Mesenchymal stem cell (in vitro differentiated cells and primary cell): ENCODE results near the gene TSC22D2.

Source experiments
- DNase-seq: peaks from one replicate; pipeline ENCODE4 v3.0.0-alpha.2; 2013
- H2AFZ ChIP-seq: one replicate; pipeline ENCODE4 v1.6.1; 2013; ENCODE audit warnings: low read depth, mild to moderate bottlenecking, control low read depth, inconsistent platforms, low read length, moderate library complexity
- H2AK5ac ChIP-seq: 2 replicates; pipeline ENCODE4 v1.6.1; 2013; ENCODE audit warnings: low read length, moderate library complexity, mild to moderate bottlenecking, inconsistent platforms; ENCODE audit not compliant: severe bottlenecking
- H2BK120ac ChIP-seq: one replicate; pipeline ENCODE4 v1.6.1; 2013; ENCODE audit warnings: low read depth, mild to moderate bottlenecking, inconsistent platforms, low read length, moderate library complexity
- H2BK12ac ChIP-seq, 2 experiments: one replicate each; pipeline ENCODE4 v1.6.1; 2013; ENCODE audit warnings: inconsistent platforms in 2 of 2, low read length in 2 of 2, mild to moderate bottlenecking in 2 of 2, moderate library complexity in 2 of 2, control low read depth in 1 of 2
- H2BK15ac ChIP-seq: one replicate; pipeline ENCODE4 v1.6.1; 2013; ENCODE audit warnings: mild to moderate bottlenecking, low read depth, inconsistent platforms; ENCODE audit not compliant: poor library complexity, severe bottlenecking
- H2BK5ac ChIP-seq: 2 replicates; pipeline ENCODE4 v1.6.1; 2013; ENCODE audit warnings: low read depth, mild to moderate bottlenecking, low read length, control low read depth, inconsistent platforms; ENCODE audit not compliant: poor library complexity, severe bottlenecking
- H3K14ac ChIP-seq, 2 experiments: one replicate each; pipeline ENCODE4 v1.6.1; 2013; ENCODE audit warnings: inconsistent platforms in 2 of 2, low read length in 2 of 2, control low read depth in 1 of 2, mild to moderate bottlenecking in 1 of 2, moderate library complexity in 1 of 2
- H3K18ac ChIP-seq, 2 experiments: one replicate each; pipeline ENCODE4 v1.6.1; 2013; ENCODE audit warnings: inconsistent platforms in 2 of 2, low read length in 2 of 2, control low read depth in 1 of 2, low read depth in 1 of 2, mild to moderate bottlenecking in 1 of 2
- H3K23ac ChIP-seq, 2 experiments: one replicate each; pipeline ENCODE4 v1.6.1; 2013; ENCODE audit warnings: inconsistent platforms in 2 of 2, low read length in 2 of 2, mild to moderate bottlenecking in 2 of 2, moderate library complexity in 2 of 2, control low read depth in 1 of 2
- H3K27ac ChIP-seq: 2 replicates; pipeline ENCODE4 v1.5.1; 2013; ENCODE audit warnings: mild to moderate bottlenecking, moderate library complexity, low read length, control low read depth, inconsistent platforms; ENCODE audit not compliant: poor library complexity, severe bottlenecking
- H3K27me3 ChIP-seq, 2 experiments: 2 replicates each; pipeline versions ENCODE4 v1.6.1 to v1.7.0; 2013; ENCODE audit warnings: low read length in 2 of 2, mild to moderate bottlenecking in 2 of 2, moderate library complexity in 2 of 2, control low read depth in 1 of 2, inconsistent platforms in 1 of 2; ENCODE audit not compliant: control insufficient read depth in 1 of 2, insufficient read depth in 1 of 2
- H3K36me3 ChIP-seq, 2 experiments: 2 replicates each; pipeline versions ENCODE4 v1.6.1 to v1.7.0; 2013; ENCODE audit warnings: low read length in 2 of 2, control low read depth in 1 of 2, inconsistent platforms in 1 of 2, low read depth in 1 of 2, mild to moderate bottlenecking in 1 of 2; ENCODE audit not compliant: insufficient read depth in 2 of 2, control insufficient read depth in 1 of 2
- H3K4ac ChIP-seq, 2 experiments: one replicate each; pipeline ENCODE4 v1.6.1; 2013; ENCODE audit warnings: inconsistent platforms in 2 of 2, low read length in 2 of 2, mild to moderate bottlenecking in 2 of 2, moderate library complexity in 2 of 2, control low read depth in 1 of 2, low read depth in 1 of 2
- H3K4me1 ChIP-seq: 2 replicates; pipeline ENCODE4 v1.6.1; 2013; ENCODE audit warnings: low read depth, low read length, control low read depth; ENCODE audit not compliant: control insufficient read depth, insufficient read depth
- H3K4me2 ChIP-seq: 2 replicates; pipeline ENCODE4 v1.6.1; 2013; ENCODE audit warnings: low read length, mild to moderate bottlenecking, inconsistent platforms; ENCODE audit not compliant: poor library complexity, severe bottlenecking
- H3K4me3 ChIP-seq, 2 experiments: 2 replicates each; pipeline versions ENCODE4 v1.5.1 to v1.7.0; 2013; ENCODE audit warnings: low read length in 2 of 2, mild to moderate bottlenecking in 2 of 2, control low read depth in 1 of 2, low read depth in 1 of 2; ENCODE audit not compliant: insufficient read depth in 1 of 2
- H3K79me1 ChIP-seq: replicated peaks from 2 replicates; pipeline ENCODE4 v1.6.1; 2013; ENCODE audit warnings: mild to moderate bottlenecking, control low read depth, low read length, inconsistent platforms; ENCODE audit not compliant: poor library complexity, severe bottlenecking
- H3K9ac ChIP-seq: 2 replicates; pipeline ENCODE4 v1.7.0; 2013; ENCODE audit warnings: mild to moderate bottlenecking, low read length, moderate library complexity
- H3K9me3 ChIP-seq: 2 replicates; pipeline ENCODE4 v1.7.0; 2013; ENCODE audit warnings: mild to moderate bottlenecking, low read length; ENCODE audit not compliant: control insufficient read depth
- H4K8ac ChIP-seq: one replicate; pipeline ENCODE4 v1.6.1; 2013; ENCODE audit warnings: inconsistent platforms, mild to moderate bottlenecking, low read length, moderate library complexity
- H4K91ac ChIP-seq: one replicate; pipeline ENCODE4 v1.6.1; 2013; ENCODE audit warnings: mild to moderate bottlenecking, low read length, inconsistent platforms
- WGBS: methylation state at CpG from one replicate; pipeline ENCODE4 v1.1.7; 2013; ENCODE audit warnings: mixed read lengths; 5-methylcytosine and 5-hydroxymethylcytosine counted together

Gene TSC22D2

DNA sequence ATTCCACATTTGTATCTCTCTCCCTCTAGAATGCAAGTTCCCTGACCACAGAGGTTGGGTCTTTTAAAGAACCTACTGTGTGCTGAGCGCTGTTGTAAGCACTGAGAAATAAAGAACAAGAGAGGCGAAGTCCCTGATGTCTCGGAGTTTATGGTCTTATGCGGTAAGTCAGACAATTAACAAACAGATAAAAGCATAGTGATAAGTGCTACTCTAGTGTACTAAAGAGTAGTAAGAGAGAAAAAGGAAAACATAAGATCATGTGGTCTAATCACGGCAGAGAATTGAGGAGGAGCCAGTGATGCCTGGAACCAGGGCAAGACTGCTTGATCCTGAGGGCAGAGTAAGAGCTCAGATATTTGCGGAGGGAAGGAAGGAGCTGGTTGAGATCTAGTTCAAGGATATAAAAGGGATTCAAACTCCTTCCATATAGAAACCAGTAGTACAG lies 29.8 kb upstream of the TSC22D2 start:
- H2BK120ac ChIP-seq: no peak overlapping the region
- 99% methylated on average over 5 of the region's 6 CpGs for WGBS

DNA sequence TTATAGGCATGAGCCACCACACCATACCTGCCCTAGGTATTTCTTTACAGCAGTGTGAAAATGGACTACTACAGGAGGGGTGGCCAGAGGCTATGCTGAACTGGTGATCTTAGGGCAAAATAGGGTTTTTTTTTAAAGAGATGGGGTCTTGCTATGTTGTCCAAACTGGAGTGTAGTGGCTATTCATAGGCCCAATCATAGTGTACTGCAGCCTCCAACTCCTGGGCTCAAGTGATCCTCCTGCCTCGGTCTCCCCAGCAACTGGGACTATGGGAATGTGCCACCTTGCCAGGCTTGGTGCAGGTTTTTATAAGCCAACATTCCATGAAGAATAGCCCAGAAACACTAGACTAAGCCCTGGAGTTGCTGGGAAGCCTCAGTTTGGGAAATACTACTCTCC lies 28.6 kb upstream of the TSC22D2 start:
- H3K79me1 ChIP-seq: peaks cover 5% of the 10 kb centered on the region
- H3K4ac ChIP-seq: no peak overlapping the region
- no peak overlapping the region for H3K4me3 ChIP-seq
- H3K9me3 ChIP-seq: no peaks in the 10 kb centered on the region
- H3K36me3 ChIP-seq: no peaks in the 10 kb centered on the region
- no peak overlapping the region for H3K14ac ChIP-seq
- no peak overlapping the region for H2BK5ac ChIP-seq
- no peaks in the 10 kb centered on the region for H3K27me3 ChIP-seq
- no peak overlapping the region for H2AFZ ChIP-seq
- H3K27ac ChIP-seq: no peak overlapping the region
- no peak overlapping the region for H2BK12ac ChIP-seq
- no peak overlapping the region for H3K4me2 ChIP-seq
- no peak overlapping the region for H3K9ac ChIP-seq
- no peak overlapping the region for H3K23ac ChIP-seq
- H4K8ac ChIP-seq: no peak overlapping the region
- H2AK5ac ChIP-seq: no peak overlapping the region
- no peaks in the 10 kb centered on the region for H3K4me1 ChIP-seq
- DNase-seq: no peak
- H2BK120ac ChIP-seq: no peak overlapping the region
- no peak overlapping the region for H4K91ac ChIP-seq
- WGBS: 93% methylated on average over 1 of the region's 1 CpG
- no peak overlapping the region for H3K18ac ChIP-seq
- H2BK15ac ChIP-seq: no peak overlapping the region

More for the DNA sequence above, 29.8 kb upstream of the TSC22D2 start:
- Histone ChIP-seq H2BK15ac (no peak overlapping the region), H3K36me3 (no peaks in the 10 kb centered on the region), H3K14ac (no peak overlapping the region), H3K4ac (no peak overlapping the region), H3K9ac (no peak overlapping the region), H2BK5ac (no peak overlapping the region), H4K91ac (no peak overlapping the region), H2BK12ac (peak overlapping the region in 1 of 2 experiments; percentile 9), H3K23ac (no peak overlapping the region), H3K27ac (no peak overlapping the region), H4K8ac (no peak overlapping the region), H3K18ac (no peak overlapping the region), H3K9me3 (no peaks in the 10 kb centered on the region), H2AFZ (no peak overlapping the region), H3K4me3 (no peak overlapping the region), H3K4me1 (no peaks in the 10 kb centered on the region), H3K27me3 (no peaks in the 10 kb centered on the region), H2AK5ac (no peak overlapping the region), H3K79me1 (peaks cover 5% of the 10 kb centered on the region), H3K4me2 (no peak overlapping the region)
- no peak for DNase-seq

DNA sequence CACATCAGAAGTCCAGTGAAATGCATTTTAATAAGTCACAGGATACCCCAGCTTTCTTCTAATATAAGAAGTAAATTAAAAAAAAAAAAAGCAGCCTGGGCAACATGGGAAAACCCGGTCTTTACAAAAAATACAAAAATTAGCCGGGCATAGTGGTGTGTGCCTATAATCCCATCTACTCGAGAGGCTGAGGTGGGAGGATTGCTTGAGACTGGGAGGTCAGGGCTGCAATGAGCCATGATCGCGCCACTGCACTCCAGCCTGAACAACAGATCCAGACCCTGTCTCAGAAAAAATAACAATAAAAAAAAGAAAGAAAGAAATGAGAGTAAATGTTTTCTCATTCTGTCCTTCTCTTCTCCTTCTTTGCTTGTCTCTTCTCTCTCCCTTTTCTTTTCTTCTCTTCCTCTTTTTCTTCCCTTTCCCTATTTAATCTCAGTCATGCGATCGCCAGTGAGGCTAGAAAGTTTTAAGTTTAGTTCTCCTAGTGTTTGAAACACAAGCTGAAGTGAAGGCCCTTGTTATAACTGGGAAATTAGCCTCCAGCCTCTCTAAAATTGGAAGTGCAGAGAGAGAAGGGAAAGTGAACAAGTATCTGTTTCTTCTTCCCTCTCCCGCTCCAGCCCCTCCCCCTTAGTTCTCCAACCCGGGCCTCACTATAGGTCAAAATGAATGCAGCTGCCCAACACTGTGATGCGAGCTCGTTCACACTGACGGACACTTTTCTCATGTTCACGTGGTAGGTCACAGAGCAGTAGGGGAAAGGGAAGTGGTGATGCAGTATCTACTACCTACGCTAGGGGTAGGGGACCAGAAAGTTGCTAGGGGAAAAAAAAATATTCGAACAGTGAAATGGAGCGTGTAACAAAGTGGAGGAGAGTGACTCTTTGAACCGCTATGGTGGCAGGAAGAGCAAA lies 23.5 kb upstream of the TSC22D2 start:
- H3K14ac ChIP-seq: no peak overlapping the region
- no peak overlapping the region for H4K8ac ChIP-seq
- no peak overlapping the region for H4K91ac ChIP-seq
- no peaks in the 10 kb centered on the region for H3K36me3 ChIP-seq
- no peak overlapping the region for H2AFZ ChIP-seq
- DNase-seq: peak; percentile 47
- no peak overlapping the region for H2BK12ac ChIP-seq
- no peaks in the 10 kb centered on the region for H3K9me3 ChIP-seq
- no peak overlapping the region for H3K4me2 ChIP-seq
- H3K23ac ChIP-seq: no peak overlapping the region
- no peaks in the 10 kb centered on the region for H3K27me3 ChIP-seq
- no peak overlapping the region for H3K4ac ChIP-seq
- peak overlapping the region in 1 of 2 experiments; percentile 16 for H3K18ac ChIP-seq
- H2BK5ac ChIP-seq: no peak overlapping the region
- H2BK120ac ChIP-seq: no peak overlapping the region
- H2AK5ac ChIP-seq: peak overlapping the region; percentile 16
- H2BK15ac ChIP-seq: no peak overlapping the region
- H3K79me1 ChIP-seq: no peaks in the 10 kb centered on the region
- no peak overlapping the region for H3K4me3 ChIP-seq
- no peak overlapping the region for H3K9ac ChIP-seq
- no peak overlapping the region for H3K27ac ChIP-seq
- WGBS: 55% methylated on average over 12 of the region's 17 CpGs
- peaks cover 4% of the 10 kb centered on the region for H3K4me1 ChIP-seq

DNA sequence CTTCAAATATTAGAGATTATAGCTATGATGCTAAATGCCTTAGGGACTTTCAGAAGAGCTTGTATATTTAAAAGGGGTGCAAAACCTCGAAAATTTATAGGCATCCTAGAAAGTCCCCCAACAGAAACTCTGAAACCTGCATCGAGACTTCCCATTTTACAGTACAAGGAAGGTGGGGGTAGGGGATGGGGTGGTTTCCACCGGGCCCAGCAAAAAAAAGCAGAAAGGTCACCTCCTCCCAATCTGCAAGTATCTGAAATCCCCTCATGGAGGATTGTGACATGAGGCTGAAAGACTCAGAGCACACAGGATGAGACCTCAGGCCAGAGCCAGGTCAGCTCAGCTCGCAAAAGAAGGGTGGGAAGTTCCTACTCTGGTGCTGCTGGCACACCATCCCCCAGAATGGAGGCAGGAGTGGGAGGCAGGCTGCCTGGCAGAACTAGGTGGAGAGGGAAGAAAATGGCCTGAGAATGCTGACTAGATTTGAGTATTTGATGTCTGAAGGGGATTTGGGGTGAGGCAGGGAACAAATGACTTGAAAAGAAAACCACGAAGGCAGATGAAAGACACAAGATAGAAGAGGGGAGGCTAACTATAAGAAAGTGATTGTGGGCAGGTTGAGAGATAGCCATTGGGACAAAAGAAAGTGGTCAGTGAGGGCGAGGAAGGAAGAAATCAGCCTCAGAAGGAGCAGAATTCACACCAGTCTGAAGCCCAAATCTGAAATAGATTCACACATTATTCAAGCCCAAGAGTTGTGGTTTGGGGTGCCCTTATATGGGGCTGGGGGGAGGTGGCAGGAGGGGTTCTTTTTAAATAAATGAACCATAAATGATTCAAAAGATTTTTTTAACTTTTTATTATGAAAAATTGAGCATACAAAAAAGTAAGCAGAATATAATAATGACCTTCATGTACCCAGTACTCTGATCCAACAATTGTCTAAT lies 22.5 kb upstream of the TSC22D2 start:
- H3K4me3 ChIP-seq: no peak overlapping the region
- no peaks in the 10 kb centered on the region for H3K36me3 ChIP-seq
- no peak overlapping the region for H2BK12ac ChIP-seq
- H3K27ac ChIP-seq: no peak overlapping the region
- H3K27me3 ChIP-seq: no peaks in the 10 kb centered on the region
- no peak overlapping the region for H3K9ac ChIP-seq
- no peak overlapping the region for H2BK120ac ChIP-seq
- peak overlapping the region; percentile 59 for H4K8ac ChIP-seq
- peak overlapping the region; percentile 33 for H2AK5ac ChIP-seq
- no peak overlapping the region for H2BK5ac ChIP-seq
- H3K79me1 ChIP-seq: no peaks in the 10 kb centered on the region
- no peak overlapping the region for H3K4me2 ChIP-seq
- no peak overlapping the region for H4K91ac ChIP-seq
- no peak overlapping the region for H2BK15ac ChIP-seq
- H3K4me1 ChIP-seq: peaks cover 4% of the 10 kb centered on the region
- no peak overlapping the region for H3K23ac ChIP-seq
- no peak overlapping the region for H3K18ac ChIP-seq
- H3K4ac ChIP-seq: no peak overlapping the region
- H3K9me3 ChIP-seq: no peaks in the 10 kb centered on the region
- no peak for DNase-seq
- 96% methylated on average over 3 of the region's 6 CpGs for WGBS
- H3K14ac ChIP-seq: no peak overlapping the region
- H2AFZ ChIP-seq: no peak overlapping the region
